ENCODE measurements around the gene ELP5. TPM values are rescaled to one million over a fixed set of nuclear protein-coding genes. Genes with fewer than 3 reads are reported as not detected.

Gene ELP5
- total RNA-seq, 4 donors from 2014 or later: 41.9 to 65.6 (median 51.3) TPM

- intact Hi-C loops (cut with DNase I; ENCODE audit: low total_unique reads): loop anchor here (10.0 kb wide), 1 partner anchor 238 kb away; no protein-coding TSS in a partner anchor
- peaks cover 0 to 27% of the 10 kb centered on the region in 2 donors for H3K4me1 ChIP-seq
- no peak for DNase-seq
- H3K36me3 ChIP-seq: no peaks in the 10 kb centered on the region
- H3K4me3 ChIP-seq: no peak overlapping the region
- peaks cover 0 to 6% of the 10 kb centered on the region in 2 donors for H3K27me3 ChIP-seq
- no peak for TF ChIP-seq CTCF (IDR thresholded peaks at IDR 0.05)
- TF ChIP-seq POLR2A (IDR thresholded peaks at IDR 0.05): no peak
- peak overlapping the region in 1 of 2 donors; percentile 13 for H3K27ac ChIP-seq
- no peaks in the 10 kb centered on the region for H3K9me3 ChIP-seq
Observed at GRCh38 chr17:7292729-7293128, 40.7 kb downstream of the ELP5 start.

GRCh38 chr17:7293159-7293558 lies 41.1 kb downstream of the ELP5 start:
- peaks cover 0 to 27% of the 10 kb centered on the region in 2 donors for H3K4me1 ChIP-seq
- H3K27ac ChIP-seq: peak overlapping the region in 1 of 2 donors; percentile 13
- intact Hi-C loops (cut with DNase I; ENCODE audit: low total_unique reads): loop anchor here (10.0 kb wide), 1 partner anchor 238 kb away; no protein-coding TSS in a partner anchor
- H3K36me3 ChIP-seq: no peaks in the 10 kb centered on the region
- TF ChIP-seq CTCF (IDR thresholded peaks at IDR 0.05) (no peak), POLR2A (IDR thresholded peaks at IDR 0.05) (no peak)
- H3K27me3 ChIP-seq: peaks cover 0 to 6% of the 10 kb centered on the region in 2 donors
- no peaks in the 10 kb centered on the region for H3K9me3 ChIP-seq
- no peak for DNase-seq
- no peak overlapping the region for H3K4me3 ChIP-seq

- no peak for DNase-seq
- TF ChIP-seq CTCF (IDR thresholded peaks at IDR 0.05): no peak
- TF ChIP-seq POLR2A (IDR thresholded peaks at IDR 0.05): no peak
- intact Hi-C loops (cut with DNase I; ENCODE audit: low total_unique reads): loop anchor here (10.0 kb wide), 1 partner anchor 239 kb away; no protein-coding TSS in a partner anchor
- H3K27ac ChIP-seq: no peak overlapping the region
- no peaks in the 10 kb centered on the region for H3K36me3 ChIP-seq
- peaks cover 0 to 27% of the 10 kb centered on the region in 2 donors for H3K4me1 ChIP-seq
- no peaks in the 10 kb centered on the region for H3K9me3 ChIP-seq
- H3K27me3 ChIP-seq: peaks cover 0 to 6% of the 10 kb centered on the region in 2 donors
- peak overlapping the region in 1 of 2 donors; percentile 19 for H3K4me3 ChIP-seq
Observed at GRCh38 chr17:7293816-7294613, 42.0 kb downstream of the ELP5 start.

GRCh38 chr17:7294614-7295153 lies 42.7 kb downstream of the ELP5 start, which contains the start of gene YBX2:
YBX2 (minus strand) TSS chr17:7294639; CDS start chr17:7294500, 139 bp downstream.
- intact Hi-C loops (cut with DNase I; ENCODE audit: low total_unique reads): loop anchor here (10.0 kb wide), 1 partner anchor 240 kb away; no protein-coding TSS in a partner anchor
- DNase-seq: peak in 1 of 2 donors; percentile 61
- peak within 1 kb of the TSS in 1 of 2 donors; percentile 19 for H3K4me3 ChIP-seq
- no peaks in the 10 kb centered on the region for H3K9me3 ChIP-seq
- H3K27ac ChIP-seq: peak within 1 kb of the TSS in 1 of 2 donors; percentile 67
- TF ChIP-seq POLR2A (IDR thresholded peaks at IDR 0.05): no peak
- no peak for TF ChIP-seq CTCF (IDR thresholded peaks at IDR 0.05)
- H3K4me1 ChIP-seq: peaks cover 0 to 27% of the 10 kb centered on the region in 2 donors
- no peaks in the 10 kb centered on the region for H3K36me3 ChIP-seq
- peaks cover 0 to 6% of the 10 kb centered on the region in 2 donors for H3K27me3 ChIP-seq
